Measurements from ENCODE around the gene ADAMTS17. TPM values are rescaled to one million over a fixed set of nuclear protein-coding genes. Genes with fewer than 3 reads are reported as not detected.

Gene ADAMTS17
- total and polyA plus RNA-seq, 8 donors = 4.2 to 16.4 (median 10.8) TPM

GRCh38 chr15:100120111-100120510 is 221.7 kb downstream of the ADAMTS17 start:
- H3K9me3 ChIP-seq = no peaks in the 10 kb centered on the region
- H3K36me3 ChIP-seq = no peaks in the 10 kb centered on the region
- H3K27ac ChIP-seq = no peak overlapping the region
- H3K4me1 ChIP-seq = no peaks in the 10 kb centered on the region
- no peak for TF ChIP-seq CTCF (IDR thresholded peaks at IDR 0.05)
- no peaks in the 10 kb centered on the region for H3K27me3 ChIP-seq
- no peak for FAIRE-seq
- no peak overlapping the region for H3K4me3 ChIP-seq
- no peak for DNase-seq
- intact Hi-C loops (cut with DNase I) = no loop called here
- WGBS, 2 donors = 98 to 100% methylated on average over 1 of the region's 1 CpG
- no peak for ATAC-seq

GRCh38 chr15:100118546-100118945 is 223.2 kb downstream of the ADAMTS17 start:
- no peak overlapping the region for H3K4me3 ChIP-seq
- ATAC-seq (no peak), FAIRE-seq (no peak), DNase-seq (no peak)
- 90 to 91% methylated on average over 9 of the region's 9 CpGs for WGBS, 2 donors
- intact Hi-C loops (cut with DNase I) = no loop called here
- no peaks in the 10 kb centered on the region for H3K9me3 ChIP-seq
- no peak overlapping the region for H3K27ac ChIP-seq
- no peak for TF ChIP-seq CTCF (IDR thresholded peaks at IDR 0.05)
- H3K4me1 ChIP-seq = no peaks in the 10 kb centered on the region
- no peaks in the 10 kb centered on the region for H3K27me3 ChIP-seq
- H3K36me3 ChIP-seq = no peaks in the 10 kb centered on the region

GRCh38 chr15:100116416-100117190 is 225.2 kb downstream of the ADAMTS17 start:
- Histone ChIP-seq H3K27ac (no peak overlapping the region), H3K36me3 (no peaks in the 10 kb centered on the region), H3K4me3 (no peak overlapping the region), H3K4me1 (no peaks in the 10 kb centered on the region), H3K9me3 (no peaks in the 10 kb centered on the region), H3K27me3 (no peaks in the 10 kb centered on the region)
- no peak for FAIRE-seq
- peak in 1 of 6 donors; percentile 52 for DNase-seq
- TF ChIP-seq CTCF (IDR thresholded peaks at IDR 0.05) = no peak
- intact Hi-C loops (cut with DNase I) = no loop called here
- no peak for ATAC-seq
- 84 to 85% methylated on average over 17 of the region's 17 CpGs for WGBS, 2 donors

DNA sequence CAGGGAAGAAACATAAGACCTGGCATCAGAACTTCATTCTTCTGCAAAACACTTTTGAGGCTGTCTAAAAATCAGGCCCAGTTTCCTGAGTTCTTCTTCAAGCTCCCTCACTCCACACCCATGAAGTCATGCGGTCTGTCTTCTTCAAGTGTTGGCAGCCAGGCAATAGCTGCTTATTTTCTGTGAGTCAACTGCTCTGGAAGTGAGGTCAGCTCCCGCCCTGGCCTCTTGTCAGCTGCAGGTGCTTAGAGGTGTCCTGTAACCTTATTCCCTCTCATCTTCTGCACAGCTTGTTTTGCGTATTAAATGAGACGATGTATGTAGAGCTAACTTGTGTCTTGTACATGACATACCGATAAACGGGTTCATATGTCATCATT is 226.1 kb downstream of the ADAMTS17 start:
- FAIRE-seq (no peak), ATAC-seq (no peak), DNase-seq (no peak)
- H3K36me3 ChIP-seq = no peaks in the 10 kb centered on the region
- H3K4me3 ChIP-seq = no peak overlapping the region
- no peaks in the 10 kb centered on the region for H3K27me3 ChIP-seq
- H3K9me3 ChIP-seq = no peaks in the 10 kb centered on the region
- no peak for TF ChIP-seq CTCF (IDR thresholded peaks at IDR 0.05)
- no peaks in the 10 kb centered on the region for H3K4me1 ChIP-seq
- 95 to 97% methylated on average over 6 of the region's 6 CpGs for WGBS, 2 donors
- intact Hi-C loops (cut with DNase I) = no loop called here
- no peak overlapping the region for H3K27ac ChIP-seq

- Histone ChIP-seq H3K27ac (peak overlapping the region in 3 of 4 donors; percentile 37 to 76 (median 74)), H3K36me3 (no peaks in the 10 kb centered on the region), H3K4me1 (no peaks in the 10 kb centered on the region), H3K9me3 (no peaks in the 10 kb centered on the region), H3K4me3 (no peak overlapping the region), H3K27me3 (no peaks in the 10 kb centered on the region)
- TF ChIP-seq CTCF (IDR thresholded peaks at IDR 0.05) = no peak
- FAIRE-seq (no peak), ATAC-seq (no peak), DNase-seq (no peak)
- intact Hi-C loops (cut with DNase I) = no loop called here
- 91 to 92% methylated on average over 19 of the region's 19 CpGs for WGBS, 2 donors
Observed at GRCh38 chr15:100115066-100115710, 226.6 kb downstream of the ADAMTS17 start.
